ENCODE data around the gene CD82.

Gene CD82

DNA sequence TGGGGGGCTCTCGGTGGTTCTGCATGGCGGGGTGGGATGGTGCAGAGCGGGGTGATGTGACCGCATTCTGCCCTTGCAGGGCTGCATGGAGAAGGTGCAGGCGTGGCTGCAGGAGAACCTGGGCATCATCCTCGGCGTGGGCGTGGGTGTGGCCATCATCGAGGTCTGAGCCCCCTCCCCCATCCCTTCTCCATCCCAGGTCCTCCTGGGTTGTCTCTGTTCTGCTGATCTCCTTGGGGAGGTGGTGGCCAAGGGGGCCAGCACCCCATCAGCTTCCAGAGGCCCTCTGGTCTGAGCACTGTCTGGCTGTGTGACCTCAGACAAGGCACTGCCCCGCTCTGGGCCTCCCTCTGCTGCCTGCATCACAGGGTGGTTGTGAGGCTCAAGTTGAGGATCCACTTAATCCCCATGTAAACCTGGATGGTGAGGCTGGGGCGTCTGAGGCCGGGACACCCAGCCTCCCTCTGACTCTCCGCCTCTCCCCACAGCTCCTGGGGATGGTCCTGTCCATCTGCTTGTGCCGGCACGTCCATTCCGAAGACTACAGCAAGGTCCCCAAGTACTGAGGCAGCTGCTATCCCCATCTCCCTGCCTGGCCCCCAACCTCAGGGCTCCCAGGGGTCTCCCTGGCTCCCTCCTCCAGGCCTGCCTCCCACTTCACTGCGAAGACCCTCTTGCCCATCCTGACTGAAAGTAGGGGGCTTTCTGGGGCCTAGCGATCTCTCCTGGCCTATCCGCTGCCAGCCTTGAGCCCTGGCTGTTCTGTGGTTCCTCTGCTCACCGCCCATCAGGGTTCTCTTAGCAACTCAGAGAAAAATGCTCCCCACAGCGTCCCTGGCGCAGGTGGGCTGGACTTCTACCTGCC is 53.3 kb downstream of the CD82 start:
- no peak for TF ChIP-seq CTCF (conservative IDR thresholded peaks at IDR 0.05)

DNA sequence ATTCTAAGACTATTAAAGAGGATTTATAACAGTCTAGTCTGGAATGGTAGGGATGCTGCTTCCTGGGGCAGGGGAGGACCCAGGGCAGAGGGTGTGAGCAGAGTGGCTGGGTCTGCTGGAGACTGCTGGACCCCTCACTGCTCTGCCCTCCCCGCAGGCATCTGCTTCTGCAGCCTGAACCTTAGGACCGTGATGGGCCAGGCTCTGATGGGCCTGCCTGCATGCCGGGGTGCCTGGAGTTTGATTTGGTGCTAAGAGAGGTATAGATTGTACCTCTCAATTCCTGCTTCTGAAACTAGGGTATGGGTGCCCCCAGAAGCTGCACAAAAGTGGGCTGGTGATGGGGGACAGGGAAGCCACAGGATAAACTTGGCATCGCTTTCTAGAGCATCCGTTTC is 54.9 kb downstream of the CD82 start:
- no peak overlapping the region for H3K27ac ChIP-seq
- no peak for TF ChIP-seq CTCF (conservative IDR thresholded peaks at IDR 0.05)

More for the DNA sequence above, 53.3 kb downstream of the CD82 start:
- no peak overlapping the region for H3K27ac ChIP-seq

DNA sequence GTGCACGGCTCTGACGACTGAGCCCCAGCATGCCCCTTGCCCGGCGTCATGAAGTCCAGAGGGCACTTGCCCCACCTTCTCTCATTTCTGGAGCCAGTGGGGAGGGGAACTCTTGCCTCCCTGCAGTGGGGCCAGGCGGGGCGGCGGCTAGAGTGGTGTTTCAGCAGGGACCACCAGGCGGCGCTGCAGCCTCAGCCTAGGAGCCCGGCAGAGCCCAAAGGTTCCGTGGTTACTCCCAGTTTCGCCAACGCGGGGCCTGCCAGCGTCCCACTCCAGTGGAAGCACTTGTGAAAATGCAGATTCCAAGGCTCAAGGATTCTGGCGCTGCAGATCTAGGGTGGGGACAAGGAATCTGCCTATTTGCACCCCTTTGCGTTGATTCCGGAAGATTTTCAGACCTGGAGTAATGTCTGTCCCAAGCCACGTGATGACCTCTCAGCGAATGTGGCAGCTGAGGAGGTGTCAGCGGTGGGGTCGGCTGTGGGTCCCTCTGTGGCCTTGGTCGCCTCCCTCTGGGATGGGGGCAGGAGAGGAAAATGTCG is 55.7 kb downstream of the CD82 start:
- TF ChIP-seq CTCF (conservative IDR thresholded peaks at IDR 0.05): peak; percentile 97

GRCh38 chr11:44621784-44622183 is 56.3 kb downstream of the CD82 start:
- TF ChIP-seq CTCF (conservative IDR thresholded peaks at IDR 0.05): no peak
- no peak overlapping the region for H3K27ac ChIP-seq

More for the DNA sequence above, 55.7 kb downstream of the CD82 start:
- H3K27ac ChIP-seq: no peak overlapping the region

- no peak overlapping the region for H3K27ac ChIP-seq
- no peak for TF ChIP-seq CTCF (conservative IDR thresholded peaks at IDR 0.05)
These were observed 56.8 kb downstream of the CD82 start for GRCh38 chr11:44622190-44622650.

GRCh38 chr11:44622721-44623258 is 57.3 kb downstream of the CD82 start:
- no peak for TF ChIP-seq CTCF (conservative IDR thresholded peaks at IDR 0.05)
- H3K27ac ChIP-seq: no peak overlapping the region

- no peak overlapping the region for H3K27ac ChIP-seq
- no peak for TF ChIP-seq CTCF (conservative IDR thresholded peaks at IDR 0.05)
These were observed 57.9 kb downstream of the CD82 start for GRCh38 chr11:44623341-44623730.

All from VCaP (cell line).